Testis (tissue), 3 donors: ENCODE results near the gene RPTOR. TPM values are rescaled to one million over a fixed set of nuclear protein-coding genes. Genes with fewer than 3 reads are reported as not detected.

Source experiments
- DNase-seq: peaks from one replicate; pipeline ENCODE4 v3.0.0-alpha.2; 2019
- H3K27ac ChIP-seq, 2 donors: fragments of 200-600 bp; sonication (generic); one replicate each; pipeline ENCODE4 v1.5.1; 2019
- H3K27me3 ChIP-seq: fragments of 200-600 bp; sonication (generic); one replicate; pipeline ENCODE4 v1.5.1; 2019
- H3K36me3 ChIP-seq: fragments of 200-600 bp; sonication (generic); one replicate; pipeline ENCODE4 v1.5.1; 2017; ENCODE audit warnings: low read depth; ENCODE audit errors: missing control alignments
- H3K4me1 ChIP-seq: fragments of 200-600 bp; sonication (generic); one replicate; pipeline ENCODE4 v1.5.1; 2019
- H3K4me3 ChIP-seq, 2 donors: fragments of 200-600 bp; sonication (generic); one replicate each; pipeline ENCODE4 v1.5.1; 2017 to 2019
- H3K9me3 ChIP-seq: fragments of 200-600 bp; sonication (generic); one replicate; pipeline ENCODE4 v1.5.1; 2017
- POLR2A ChIP-seq: fragments of 450-650 bp; IDR thresholded peaks from one replicate; pipeline ENCODE4 v1.6.1; 2017; ENCODE audit warnings: antibody characterized with exemption, mild to moderate bottlenecking, moderate library complexity
- WGBS, 2 donors: methylation state at CpG; one replicate each; pipeline ENCODE4 v1.1.5; 2018; 5-methylcytosine and 5-hydroxymethylcytosine counted together
- intact Hi-C: fragments of 100-400 bp; cut with DNase I; formaldehyde crosslinking; loops from one replicate; pipeline ENCODE4 v1.15.1; 2023; ENCODE audit warnings: low total_unique reads
- polyA plus RNA-seq: library from polyadenylated mRNA; stranded (reverse); fragments of 350-450 nt; fragmentation: Illumina TruSeq; extraction: RNeasy Lipid Tissue Mini Kit (QIAGEN cat#74804); gene quantifications from one replicate; pipeline ENCODE4 v1.2.3, GENCODE V29; 2014; ENCODE audit warnings: low read depth, low replicate concordance; ENCODE audit not compliant: insufficient read depth
- total RNA-seq, 2 donors: library from RNA; depleted of rRNA; stranded (reverse); fragments of >200 nt; gene quantifications; one replicate each; pipeline ENCODE4 v1.2.3, GENCODE V29; 2016
- TF ChIP-seq, protein P1 (sequence below), 3 experiments: fragments of 450-650 bp in 2 of 3; fragments of 200-600 bp in 1 of 3; sonication (generic) in 1 of 3; IDR thresholded peaks; one replicate each; pipeline ENCODE4 v1.5.1; 2016 to 2019; ENCODE audit warnings: antibody characterized with exemption in 3 of 3, mild to moderate bottlenecking in 2 of 3, moderate library complexity in 1 of 3

The RPTOR gene
- total and polyA plus RNA-seq, 3 donors from 2014 or later = 21.8 to 68.3 (median 56.6) TPM

GRCh38 chr17:80906364-80907259, 362.0 kb downstream of the RPTOR start:
- TF ChIP-seq, protein P1, sequence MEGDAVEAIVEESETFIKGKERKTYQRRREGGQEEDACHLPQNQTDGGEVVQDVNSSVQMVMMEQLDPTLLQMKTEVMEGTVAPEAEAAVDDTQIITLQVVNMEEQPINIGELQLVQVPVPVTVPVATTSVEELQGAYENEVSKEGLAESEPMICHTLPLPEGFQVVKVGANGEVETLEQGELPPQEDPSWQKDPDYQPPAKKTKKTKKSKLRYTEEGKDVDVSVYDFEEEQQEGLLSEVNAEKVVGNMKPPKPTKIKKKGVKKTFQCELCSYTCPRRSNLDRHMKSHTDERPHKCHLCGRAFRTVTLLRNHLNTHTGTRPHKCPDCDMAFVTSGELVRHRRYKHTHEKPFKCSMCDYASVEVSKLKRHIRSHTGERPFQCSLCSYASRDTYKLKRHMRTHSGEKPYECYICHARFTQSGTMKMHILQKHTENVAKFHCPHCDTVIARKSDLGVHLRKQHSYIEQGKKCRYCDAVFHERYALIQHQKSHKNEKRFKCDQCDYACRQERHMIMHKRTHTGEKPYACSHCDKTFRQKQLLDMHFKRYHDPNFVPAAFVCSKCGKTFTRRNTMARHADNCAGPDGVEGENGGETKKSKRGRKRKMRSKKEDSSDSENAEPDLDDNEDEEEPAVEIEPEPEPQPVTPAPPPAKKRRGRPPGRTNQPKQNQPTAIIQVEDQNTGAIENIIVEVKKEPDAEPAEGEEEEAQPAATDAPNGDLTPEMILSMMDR (IDR thresholded peaks at IDR 0.05) = no peak
- TF ChIP-seq POLR2A = no peak
- WGBS, 2 donors = 96% methylated on average over 25 to 39 of the region's 39 CpGs
- intact Hi-C loops = no loop called here
- no peaks in the 10 kb centered on the region for H3K9me3 ChIP-seq
- DNase-seq = no peak
- no peak overlapping the region for H3K27ac ChIP-seq
- H3K36me3 ChIP-seq = no peaks in the 10 kb centered on the region
- no peaks in the 10 kb centered on the region for H3K4me1 ChIP-seq
- no peak overlapping the region for H3K4me3 ChIP-seq
- H3K27me3 ChIP-seq = no peaks in the 10 kb centered on the region

DNA sequence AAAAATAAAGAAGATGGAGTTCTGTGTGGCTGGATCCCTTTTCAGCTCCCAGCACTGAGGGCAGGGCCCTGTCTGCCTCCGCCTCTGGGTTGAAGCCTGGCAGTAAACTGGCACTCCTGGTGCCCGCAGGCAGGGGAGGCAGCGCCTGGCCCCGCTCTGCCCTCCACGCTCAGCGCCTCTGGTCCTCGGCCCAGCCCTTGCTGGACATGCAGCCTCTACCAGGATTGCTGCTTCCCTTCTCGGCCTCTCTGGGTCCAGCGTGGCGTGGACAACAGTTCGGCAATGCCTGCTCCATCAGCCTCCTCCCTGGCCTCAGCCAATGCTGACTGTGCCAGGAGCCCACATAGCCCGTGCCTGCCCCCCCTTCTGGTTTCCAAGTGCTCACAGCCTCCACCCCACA, 362.6 kb downstream of the RPTOR start:
- intact Hi-C loops = no loop called here
- WGBS, 2 donors = 96% methylated on average over 11 to 12 of the region's 12 CpGs

GRCh38 chr17:80908211-80908610, 363.6 kb downstream of the RPTOR start:
- Histone ChIP-seq H3K4me3 (no peak overlapping the region), H3K27me3 (no peaks in the 10 kb centered on the region), H3K27ac (no peak overlapping the region), H3K36me3 (no peaks in the 10 kb centered on the region), H3K4me1 (no peaks in the 10 kb centered on the region), H3K9me3 (no peaks in the 10 kb centered on the region)
- intact Hi-C loops = no loop called here
- TF ChIP-seq, protein P1 (IDR thresholded peaks at IDR 0.05) = no peak
- no peak for TF ChIP-seq POLR2A
- 89 to 95% methylated on average over 12 of the region's 12 CpGs for WGBS, 2 donors
- DNase-seq = no peak

More for the DNA sequence above, 362.6 kb downstream of the RPTOR start:
- Histone ChIP-seq H3K27ac (no peak overlapping the region), H3K4me3 (no peak overlapping the region), H3K27me3 (no peaks in the 10 kb centered on the region), H3K36me3 (no peaks in the 10 kb centered on the region), H3K9me3 (no peaks in the 10 kb centered on the region), H3K4me1 (no peaks in the 10 kb centered on the region)
- no peak for DNase-seq
- TF ChIP-seq, protein P1 (IDR thresholded peaks at IDR 0.05) = no peak
- no peak for TF ChIP-seq POLR2A

DNA sequence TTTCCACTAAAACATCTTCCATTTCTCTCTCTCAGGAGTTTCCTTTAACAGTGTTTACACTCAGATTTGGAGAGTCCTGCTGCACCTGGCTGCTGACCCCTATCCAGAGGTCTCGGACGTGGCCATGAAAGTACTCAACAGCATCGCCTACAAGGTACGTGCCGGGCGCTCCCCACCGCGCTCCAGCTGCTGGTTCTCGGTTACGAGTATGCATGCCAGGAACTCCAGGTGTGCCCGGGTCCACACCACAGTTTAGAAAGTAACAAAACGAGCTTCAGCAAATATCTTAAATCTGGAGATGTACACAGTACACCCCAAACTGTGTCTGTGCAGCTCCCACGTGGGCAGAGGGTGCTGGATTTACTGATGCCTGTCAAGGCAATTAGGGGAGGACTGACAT, 364.1 kb downstream of the RPTOR start:
- Histone ChIP-seq H3K9me3 (no peaks in the 10 kb centered on the region), H3K36me3 (no peaks in the 10 kb centered on the region), H3K4me1 (no peaks in the 10 kb centered on the region), H3K27ac (no peak overlapping the region), H3K27me3 (no peaks in the 10 kb centered on the region), H3K4me3 (no peak overlapping the region)
- no peak for TF ChIP-seq POLR2A
- TF ChIP-seq, protein P1 (IDR thresholded peaks at IDR 0.05) = no peak
- DNase-seq = no peak
- intact Hi-C loops = no loop called here
- WGBS, 2 donors = 92 to 96% methylated on average over 13 of the region's 13 CpGs

DNA sequence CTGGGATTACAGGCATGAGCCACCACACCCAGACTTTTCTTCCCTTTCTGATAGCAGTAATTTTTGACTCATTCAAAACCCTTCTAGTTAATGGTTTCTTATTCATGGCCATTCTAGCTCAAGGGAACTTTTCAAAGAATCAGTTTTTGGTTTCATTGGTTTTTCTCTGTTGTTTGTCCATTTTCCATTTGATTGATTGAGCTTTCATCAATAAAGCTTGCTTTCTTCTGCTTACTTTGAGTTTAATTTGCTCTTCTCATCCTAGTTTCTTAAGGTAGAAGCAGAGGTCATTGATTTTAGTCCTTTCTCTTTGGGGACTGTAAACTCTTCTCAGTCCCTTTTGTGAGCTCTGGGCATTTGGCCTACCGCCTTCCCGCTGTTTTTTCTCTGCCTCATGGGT, 365.0 kb downstream of the RPTOR start:
- Histone ChIP-seq H3K4me1 (no peaks in the 10 kb centered on the region), H3K27me3 (no peaks in the 10 kb centered on the region), H3K36me3 (no peaks in the 10 kb centered on the region), H3K27ac (no peak overlapping the region), H3K9me3 (no peaks in the 10 kb centered on the region), H3K4me3 (no peak overlapping the region)
- WGBS, 2 donors = 90 to 98% methylated on average over 2 of the region's 2 CpGs
- DNase-seq = no peak
- TF ChIP-seq, protein P1 (IDR thresholded peaks at IDR 0.05) = no peak
- TF ChIP-seq POLR2A = no peak
- intact Hi-C loops = no loop called here
